ENCODE results near the gene DKC1.

DKC1 gene

DNA sequence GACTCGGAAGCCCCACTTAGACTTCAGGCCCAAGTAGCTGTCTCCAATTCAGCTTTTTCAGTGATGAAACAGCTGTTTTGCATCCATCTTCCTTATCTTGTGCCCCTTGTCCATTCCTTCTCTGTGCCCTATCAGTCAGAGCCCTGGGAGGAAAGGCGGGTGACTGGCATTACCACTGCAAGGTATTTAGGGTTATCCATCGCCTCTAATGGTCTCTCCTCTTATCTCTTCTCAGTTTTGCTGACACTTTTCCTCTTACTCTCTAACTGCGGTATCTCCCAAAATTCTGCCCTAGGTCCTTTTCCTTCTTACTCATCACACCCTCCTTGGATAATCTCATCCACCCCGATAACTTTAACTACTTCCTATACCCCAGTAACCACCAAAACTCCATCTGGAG is 25.5 kb upstream of the DKC1 start:
- H3K4me1 Mint-ChIP-seq = peaks cover 27% of the 10 kb centered on the region
- H3K36me3 Mint-ChIP-seq (ENCODE audit: low read depth) = no peaks in the 10 kb centered on the region
- TF ChIP-seq, protein P1, sequence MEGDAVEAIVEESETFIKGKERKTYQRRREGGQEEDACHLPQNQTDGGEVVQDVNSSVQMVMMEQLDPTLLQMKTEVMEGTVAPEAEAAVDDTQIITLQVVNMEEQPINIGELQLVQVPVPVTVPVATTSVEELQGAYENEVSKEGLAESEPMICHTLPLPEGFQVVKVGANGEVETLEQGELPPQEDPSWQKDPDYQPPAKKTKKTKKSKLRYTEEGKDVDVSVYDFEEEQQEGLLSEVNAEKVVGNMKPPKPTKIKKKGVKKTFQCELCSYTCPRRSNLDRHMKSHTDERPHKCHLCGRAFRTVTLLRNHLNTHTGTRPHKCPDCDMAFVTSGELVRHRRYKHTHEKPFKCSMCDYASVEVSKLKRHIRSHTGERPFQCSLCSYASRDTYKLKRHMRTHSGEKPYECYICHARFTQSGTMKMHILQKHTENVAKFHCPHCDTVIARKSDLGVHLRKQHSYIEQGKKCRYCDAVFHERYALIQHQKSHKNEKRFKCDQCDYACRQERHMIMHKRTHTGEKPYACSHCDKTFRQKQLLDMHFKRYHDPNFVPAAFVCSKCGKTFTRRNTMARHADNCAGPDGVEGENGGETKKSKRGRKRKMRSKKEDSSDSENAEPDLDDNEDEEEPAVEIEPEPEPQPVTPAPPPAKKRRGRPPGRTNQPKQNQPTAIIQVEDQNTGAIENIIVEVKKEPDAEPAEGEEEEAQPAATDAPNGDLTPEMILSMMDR (IDR thresholded peaks at IDR 0.05; ENCODE audit: unreplicated experiment in 3 of 3) = no peak
- H3K4me3 Mint-ChIP-seq = no peak overlapping the region
- H3K27me3 Mint-ChIP-seq (ENCODE audit: low read depth) = no peaks in the 10 kb centered on the region
- H3K27ac Mint-ChIP-seq = peak overlapping the region in 1 of 3 experiments; percentile 1
- peaks cover 7% of the 10 kb centered on the region for H3K9me3 Mint-ChIP-seq

DNA sequence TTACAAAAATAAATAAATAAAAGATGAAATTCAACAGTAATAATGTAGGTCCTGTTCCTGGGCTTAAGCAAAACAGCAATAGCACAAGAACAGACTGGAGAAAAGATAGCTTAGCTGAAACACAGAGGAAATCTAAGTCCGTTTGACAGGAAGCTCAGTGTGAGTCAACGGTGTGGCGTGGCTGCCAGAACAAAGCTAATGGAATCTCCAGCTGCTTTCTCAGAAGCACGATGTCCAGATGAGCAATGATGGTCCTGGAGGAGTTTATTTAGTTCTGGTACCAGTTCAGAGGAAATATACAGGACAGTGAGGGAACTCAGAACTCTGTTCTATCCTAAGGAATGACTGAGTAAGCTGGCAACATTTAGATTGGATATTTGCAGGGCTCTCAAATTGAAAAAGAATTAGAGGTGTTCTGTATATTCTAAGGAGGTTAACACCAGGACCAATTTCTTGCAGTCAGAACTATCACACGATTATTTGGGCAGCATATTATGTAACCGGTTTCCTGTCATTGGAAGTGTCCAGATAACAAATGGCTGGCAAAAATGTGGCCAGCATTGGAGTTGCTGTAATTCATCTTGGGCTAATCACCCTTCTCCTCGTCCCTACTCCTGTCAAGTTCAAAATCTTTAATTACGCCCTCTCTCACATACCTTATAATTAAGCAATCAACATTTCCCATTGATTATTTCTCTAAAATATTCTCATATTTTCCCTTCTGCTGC is 24.5 kb upstream of the DKC1 start:
- H3K27ac Mint-ChIP-seq = no peak overlapping the region

DNA sequence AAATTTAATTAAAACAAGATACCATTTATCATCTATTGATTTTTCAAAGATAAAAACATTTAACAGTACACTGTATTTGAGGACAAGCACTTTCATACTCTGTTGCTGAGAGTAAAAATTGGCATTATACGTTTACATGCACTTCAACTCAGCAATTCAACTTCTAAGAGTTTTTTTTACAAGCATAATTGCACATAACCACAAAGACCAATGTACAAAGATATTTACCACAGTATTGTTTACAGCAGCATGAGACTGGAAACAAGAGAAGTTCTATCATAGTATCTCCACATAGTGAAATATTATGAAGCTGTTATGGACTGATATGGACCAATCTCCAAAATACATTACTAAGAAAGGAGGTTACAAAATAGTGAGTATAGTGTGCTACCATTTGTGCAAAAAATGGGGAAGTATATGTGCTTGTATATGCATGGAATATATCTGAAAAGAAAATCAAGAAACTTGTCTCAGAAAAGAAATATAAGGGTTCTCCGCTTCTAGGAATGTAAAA is 22.7 kb upstream of the DKC1 start:
- peaks cover 8% of the 10 kb centered on the region for H3K4me1 Mint-ChIP-seq
- no peaks in the 10 kb centered on the region for H3K27me3 Mint-ChIP-seq (ENCODE audit: low read depth)
- no peak overlapping the region for H3K4me3 Mint-ChIP-seq
- peaks cover 15% of the 10 kb centered on the region for H3K9me3 Mint-ChIP-seq
- TF ChIP-seq, protein P1 (IDR thresholded peaks at IDR 0.05; ENCODE audit: unreplicated experiment in 3 of 3) = no peak
- no peak overlapping the region for H3K27ac Mint-ChIP-seq
- no peaks in the 10 kb centered on the region for H3K36me3 Mint-ChIP-seq (ENCODE audit: low read depth)

More for the DNA sequence above, 24.5 kb upstream of the DKC1 start:
- TF ChIP-seq, protein P1 (IDR thresholded peaks at IDR 0.05; ENCODE audit: unreplicated experiment in 3 of 3) = no peak
- H3K9me3 Mint-ChIP-seq = peaks cover 7% of the 10 kb centered on the region
- no peaks in the 10 kb centered on the region for H3K27me3 Mint-ChIP-seq (ENCODE audit: low read depth)
- peaks cover 16% of the 10 kb centered on the region for H3K4me1 Mint-ChIP-seq
- no peaks in the 10 kb centered on the region for H3K36me3 Mint-ChIP-seq (ENCODE audit: low read depth)
- no peak overlapping the region for H3K4me3 Mint-ChIP-seq

DNA sequence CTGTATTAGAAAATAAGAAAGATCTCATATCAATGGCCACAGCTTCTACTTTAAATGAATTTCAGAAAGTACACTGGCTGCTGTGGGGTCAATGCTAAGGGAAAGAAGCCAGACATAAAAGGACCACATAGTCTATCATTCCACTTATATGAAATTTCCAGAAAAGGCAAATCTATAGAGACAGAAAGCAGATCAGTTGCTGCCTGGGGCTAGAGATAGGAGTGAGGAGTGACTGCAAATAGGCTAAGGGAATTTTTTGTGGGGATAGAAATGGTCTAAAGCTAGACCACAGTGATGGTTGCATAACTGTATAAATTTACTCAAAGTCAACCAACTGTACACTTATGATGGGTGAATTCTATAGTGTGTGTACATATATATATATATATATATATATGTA is 20.1 kb upstream of the DKC1 start:
- TF ChIP-seq, protein P1 (IDR thresholded peaks at IDR 0.05; ENCODE audit: unreplicated experiment in 3 of 3) = no peak
- H3K4me1 Mint-ChIP-seq = no peaks in the 10 kb centered on the region
- H3K27ac Mint-ChIP-seq = no peak overlapping the region
- no peaks in the 10 kb centered on the region for H3K27me3 Mint-ChIP-seq (ENCODE audit: low read depth)
- H3K36me3 Mint-ChIP-seq (ENCODE audit: low read depth) = no peaks in the 10 kb centered on the region
- H3K4me3 Mint-ChIP-seq = no peak overlapping the region
- H3K9me3 Mint-ChIP-seq = peaks cover 11% of the 10 kb centered on the region

DNA sequence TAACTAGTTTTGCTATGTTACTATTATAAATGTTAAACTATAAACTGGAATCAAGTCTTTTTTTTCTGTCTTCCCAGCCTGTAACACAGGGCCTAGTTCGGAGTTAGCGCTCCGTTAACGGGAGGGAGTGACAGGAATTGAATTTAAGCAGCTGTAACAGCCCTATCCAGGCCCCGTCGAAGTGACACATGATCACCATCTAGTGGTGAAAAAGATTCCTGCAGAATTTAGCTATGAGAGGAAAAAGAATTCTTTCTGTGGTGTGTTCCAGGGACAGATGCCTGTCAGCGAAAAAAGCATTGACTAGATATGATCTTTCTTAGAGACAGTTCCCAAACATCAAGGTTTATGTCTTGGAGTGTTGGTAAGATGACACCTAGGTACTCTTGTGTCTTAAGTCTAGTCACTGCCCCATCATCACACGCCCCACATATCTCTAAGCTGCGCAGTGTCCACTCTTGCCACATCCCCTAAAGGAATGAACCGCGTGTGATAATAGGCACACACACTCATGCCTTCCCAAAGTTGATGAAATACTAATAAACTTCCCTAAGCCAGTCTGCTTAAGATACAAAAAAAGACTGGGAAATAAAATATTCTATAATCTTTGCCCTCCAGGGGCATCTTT is 13.8 kb upstream of the DKC1 start:
- peak overlapping the region in 2 of 3 experiments; percentile 18 to 44 for H3K4me3 Mint-ChIP-seq

More for the DNA sequence above, 13.8 kb upstream of the DKC1 start:
- Mint-ChIP-seq H3K27me3 (ENCODE audit: low read depth) (peaks cover 38% of the 10 kb centered on the region), H3K9me3 (peaks cover 19% of the 10 kb centered on the region), H3K36me3 (ENCODE audit: low read depth) (no peaks in the 10 kb centered on the region), H3K4me1 (peaks cover 4% of the 10 kb centered on the region), H3K27ac (no peak overlapping the region)
- TF ChIP-seq, protein P1 (IDR thresholded peaks at IDR 0.05; ENCODE audit: unreplicated experiment in 3 of 3) = peak; percentile 61 to 77 (median 66)
